HEK293 (cell line): ENCODE measurements around the gene NCKAP5.

Experiments
- GLIS1 ChIP-seq: fragments of 450-650 bp; formaldehyde crosslinking; IDR thresholded peaks from 2 replicates; pipeline ENCODE4 v1.5.1; 2016; ENCODE audit warnings: missing biosample characterization, missing genetic modification characterization
- GLIS2 ChIP-seq: fragments of 450-650 bp; formaldehyde crosslinking; IDR thresholded peaks from 2 replicates; pipeline ENCODE4 v1.5.1; 2016; ENCODE audit warnings: missing biosample characterization, missing genetic modification characterization
- KLF7 ChIP-seq: fragments of 450-650 bp; formaldehyde crosslinking; IDR thresholded peaks from 2 replicates; pipeline ENCODE4 v1.5.1; 2016; ENCODE audit warnings: missing biosample characterization, missing genetic modification characterization, borderline replicate concordance
- OSR2 ChIP-seq: fragments of 450-650 bp; formaldehyde crosslinking; IDR thresholded peaks from 2 replicates; pipeline ENCODE4 v1.5.1; 2016; ENCODE audit warnings: missing biosample characterization, missing genetic modification characterization
- SCRT2 ChIP-seq: fragments of 450-650 bp; formaldehyde crosslinking; IDR thresholded peaks from 2 replicates; pipeline ENCODE4 v1.5.1; 2016; ENCODE audit warnings: missing biosample characterization, missing genetic modification characterization
- ZBTB48 ChIP-seq: fragments of 450-650 bp; formaldehyde crosslinking; IDR thresholded peaks from 2 replicates; pipeline ENCODE4 v1.5.1; 2016; ENCODE audit warnings: missing biosample characterization, missing genetic modification characterization
- ZEB2 ChIP-seq: fragments of 450-650 bp; formaldehyde crosslinking; IDR thresholded peaks from 2 replicates; pipeline ENCODE4 v1.5.1; 2016; ENCODE audit warnings: missing biosample characterization, missing genetic modification characterization
- ZNF335 ChIP-seq: fragments of 450-650 bp; formaldehyde crosslinking; conservative IDR thresholded peaks from 2 replicates; pipeline ENCODE4 v1.5.1; 2016; ENCODE audit warnings: missing biosample characterization, missing genetic modification characterization
- ZNF341 ChIP-seq: fragments of 450-650 bp; formaldehyde crosslinking; IDR thresholded peaks from 2 replicates; pipeline ENCODE4; 2016; ENCODE audit warnings: low read depth, missing biosample characterization, missing genetic modification characterization
- ZNF366 ChIP-seq: fragments of 450-650 bp; formaldehyde crosslinking; conservative IDR thresholded peaks from 2 replicates; pipeline ENCODE4 v1.5.1; 2016; ENCODE audit warnings: missing biosample characterization, missing genetic modification characterization
- ZNF37A ChIP-seq: fragments of 450-650 bp; IDR thresholded peaks from 2 replicates; pipeline ENCODE4 v1.5.1; 2018; ENCODE audit warnings: missing biosample characterization, missing genetic modification characterization
- ZNF560 ChIP-seq: fragments of 450-650 bp; formaldehyde crosslinking; IDR thresholded peaks from 2 replicates; pipeline ENCODE4 v1.5.1; 2017; ENCODE audit warnings: missing biosample characterization, missing genetic modification characterization, borderline replicate concordance
- ZNF664 ChIP-seq: fragments of 450-650 bp; formaldehyde crosslinking; IDR thresholded peaks from 2 replicates; pipeline ENCODE4 v1.5.1; 2016; ENCODE audit warnings: missing biosample characterization, missing genetic modification characterization
- ZNF837 ChIP-seq: fragments of 450-650 bp; formaldehyde crosslinking; IDR thresholded peaks from 2 replicates; pipeline ENCODE4 v1.5.1; 2016; ENCODE audit warnings: missing biosample characterization, missing genetic modification characterization
- TF ChIP-seq, protein P1 (sequence below): fragments of 450-650 bp; formaldehyde crosslinking; IDR thresholded peaks from 2 replicates; pipeline ENCODE4 v1.5.1; 2016; ENCODE audit warnings: missing biosample characterization, missing genetic modification characterization
- TF ChIP-seq, protein P2 (sequence below): fragments of 450-650 bp; formaldehyde crosslinking; IDR thresholded peaks from 2 replicates; pipeline ENCODE4 v1.5.1; 2016; ENCODE audit warnings: missing biosample characterization, missing genetic modification characterization
- TF ChIP-seq, protein P3 (sequence below): fragments of 450-650 bp; formaldehyde crosslinking; IDR thresholded peaks from 2 replicates; pipeline ENCODE4 v1.5.1; 2016; ENCODE audit warnings: missing biosample characterization, missing genetic modification characterization
- TF ChIP-seq, protein P4 (sequence below): fragments of 450-650 bp; formaldehyde crosslinking; IDR thresholded peaks from 2 replicates; pipeline ENCODE4 v1.5.1; 2017; ENCODE audit warnings: missing biosample characterization, missing genetic modification characterization
- TF ChIP-seq, protein P5 (sequence below): fragments of 450-650 bp; formaldehyde crosslinking; IDR thresholded peaks from 2 replicates; pipeline ENCODE4 v1.5.1; 2016; ENCODE audit warnings: missing biosample characterization, missing genetic modification characterization
- TF ChIP-seq, protein P6 (sequence below): fragments of 450-650 bp; formaldehyde crosslinking; IDR thresholded peaks from 2 replicates; pipeline ENCODE4 v1.5.1; 2017; ENCODE audit warnings: missing biosample characterization, missing genetic modification characterization
- TF ChIP-seq, protein P7 (sequence below): fragments of 450-650 bp; formaldehyde crosslinking; IDR thresholded peaks from 2 replicates; pipeline ENCODE4 v1.5.1; 2016; ENCODE audit warnings: missing biosample characterization, missing genetic modification characterization
- TF ChIP-seq, protein P8 (sequence below): fragments of 450-650 bp; formaldehyde crosslinking; IDR thresholded peaks from 2 replicates; pipeline ENCODE4 v1.5.1; 2016; ENCODE audit warnings: missing biosample characterization, missing genetic modification characterization
- TF ChIP-seq, protein P9 (sequence below): fragments of 450-650 bp; formaldehyde crosslinking; IDR thresholded peaks from 2 replicates; pipeline ENCODE4 v1.5.1; 2016; ENCODE audit warnings: missing biosample characterization, missing genetic modification characterization

Gene NCKAP5

DNA sequence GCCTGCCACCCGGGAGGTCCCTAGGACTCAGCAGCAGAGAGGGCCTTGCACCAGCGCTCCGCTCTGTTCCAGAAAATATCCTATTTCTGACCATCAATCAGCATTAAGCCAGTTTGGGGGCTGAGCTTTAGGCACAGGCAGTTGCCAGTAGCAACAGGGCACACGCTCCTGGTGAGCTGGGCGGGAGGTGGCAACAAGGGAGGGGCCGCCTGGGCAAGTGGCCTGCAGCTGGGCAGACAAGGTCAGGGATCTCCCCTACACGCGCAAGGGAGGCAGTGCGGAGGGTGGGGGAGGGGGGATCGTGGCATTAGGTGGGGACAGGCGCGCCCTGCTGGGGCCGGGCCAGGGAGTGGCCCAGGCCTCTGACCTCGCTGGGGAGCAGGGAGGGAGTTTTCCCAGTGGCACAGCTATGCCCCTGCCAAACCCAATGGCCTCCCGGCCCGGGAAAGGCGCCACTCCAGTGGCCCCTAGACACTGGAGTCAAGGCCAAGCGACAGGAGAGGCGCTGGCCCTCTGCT is 302.8 kb downstream of the NCKAP5 start (continued):
- TF ChIP-seq, protein P1, sequence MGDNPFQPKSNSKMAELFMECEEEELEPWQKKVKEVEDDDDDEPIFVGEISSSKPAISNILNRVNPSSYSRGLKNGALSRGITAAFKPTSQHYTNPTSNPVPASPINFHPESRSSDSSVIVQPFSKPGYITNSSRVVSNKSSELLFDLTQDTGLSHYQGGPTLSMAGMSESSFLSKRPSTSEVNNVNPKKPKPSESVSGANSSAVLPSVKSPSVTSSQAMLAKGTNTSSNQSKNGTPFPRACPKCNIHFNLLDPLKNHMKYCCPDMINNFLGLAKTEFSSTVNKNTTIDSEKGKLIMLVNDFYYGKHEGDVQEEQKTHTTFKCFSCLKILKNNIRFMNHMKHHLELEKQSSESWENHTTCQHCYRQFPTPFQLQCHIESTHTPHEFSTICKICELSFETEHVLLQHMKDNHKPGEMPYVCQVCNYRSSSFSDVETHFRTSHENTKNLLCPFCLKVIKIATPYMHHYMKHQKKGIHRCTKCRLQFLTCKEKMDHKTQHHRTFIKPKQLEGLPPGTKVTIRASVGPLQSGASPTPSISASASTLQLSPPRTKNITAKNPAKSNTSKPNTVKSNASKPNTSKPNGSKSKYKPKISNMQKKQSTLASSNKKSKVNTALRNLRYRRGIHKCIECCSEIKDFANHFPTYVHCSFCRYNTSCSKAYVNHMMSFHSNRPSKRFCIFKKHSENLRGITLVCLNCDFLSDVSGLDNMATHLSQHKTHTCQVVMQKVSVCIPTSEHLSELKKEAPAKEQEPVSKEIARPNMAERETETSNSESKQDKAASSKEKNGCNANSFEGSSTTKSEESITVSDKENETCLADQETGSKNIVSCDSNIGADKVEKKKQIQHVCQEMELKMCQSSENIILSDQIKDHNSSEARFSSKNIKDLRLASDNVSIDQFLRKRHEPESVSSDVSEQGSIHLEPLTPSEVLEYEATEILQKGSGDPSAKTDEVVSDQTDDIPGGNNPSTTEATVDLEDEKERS: no peak
- TF ChIP-seq, protein P2, sequence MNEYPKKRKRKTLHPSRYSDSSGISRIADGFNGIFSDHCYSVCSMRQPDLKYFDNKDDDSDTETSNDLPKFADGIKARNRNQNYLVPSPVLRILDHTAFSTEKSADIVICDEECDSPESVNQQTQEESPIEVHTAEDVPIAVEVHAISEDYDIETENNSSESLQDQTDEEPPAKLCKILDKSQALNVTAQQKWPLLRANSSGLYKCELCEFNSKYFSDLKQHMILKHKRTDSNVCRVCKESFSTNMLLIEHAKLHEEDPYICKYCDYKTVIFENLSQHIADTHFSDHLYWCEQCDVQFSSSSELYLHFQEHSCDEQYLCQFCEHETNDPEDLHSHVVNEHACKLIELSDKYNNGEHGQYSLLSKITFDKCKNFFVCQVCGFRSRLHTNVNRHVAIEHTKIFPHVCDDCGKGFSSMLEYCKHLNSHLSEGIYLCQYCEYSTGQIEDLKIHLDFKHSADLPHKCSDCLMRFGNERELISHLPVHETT: no peak
- TF ChIP-seq ZNF560 (tag by site-specific recombination) (no peak), ZNF837 (no peak), GLIS1 (peak; percentile 86), ZNF664 (tag by site-specific recombination) (no peak), SCRT2 (no peak), ZNF341 (peak; percentile 96), KLF7 (tag by site-specific recombination) (peak; percentile 34; the same call in 1 of the 2 replicates), ZNF335 (peak; percentile 72), OSR2 (tag by site-specific recombination) (peak; percentile 27; the same call in 1 of the 2 replicates), GLIS2 (peak; percentile 82), ZNF37A (no peak), ZNF366 (no peak), ZBTB48 (tag by site-specific recombination) (peak; percentile 90), ZEB2 (tag by site-specific recombination) (no peak)
- TF ChIP-seq, protein P3, sequence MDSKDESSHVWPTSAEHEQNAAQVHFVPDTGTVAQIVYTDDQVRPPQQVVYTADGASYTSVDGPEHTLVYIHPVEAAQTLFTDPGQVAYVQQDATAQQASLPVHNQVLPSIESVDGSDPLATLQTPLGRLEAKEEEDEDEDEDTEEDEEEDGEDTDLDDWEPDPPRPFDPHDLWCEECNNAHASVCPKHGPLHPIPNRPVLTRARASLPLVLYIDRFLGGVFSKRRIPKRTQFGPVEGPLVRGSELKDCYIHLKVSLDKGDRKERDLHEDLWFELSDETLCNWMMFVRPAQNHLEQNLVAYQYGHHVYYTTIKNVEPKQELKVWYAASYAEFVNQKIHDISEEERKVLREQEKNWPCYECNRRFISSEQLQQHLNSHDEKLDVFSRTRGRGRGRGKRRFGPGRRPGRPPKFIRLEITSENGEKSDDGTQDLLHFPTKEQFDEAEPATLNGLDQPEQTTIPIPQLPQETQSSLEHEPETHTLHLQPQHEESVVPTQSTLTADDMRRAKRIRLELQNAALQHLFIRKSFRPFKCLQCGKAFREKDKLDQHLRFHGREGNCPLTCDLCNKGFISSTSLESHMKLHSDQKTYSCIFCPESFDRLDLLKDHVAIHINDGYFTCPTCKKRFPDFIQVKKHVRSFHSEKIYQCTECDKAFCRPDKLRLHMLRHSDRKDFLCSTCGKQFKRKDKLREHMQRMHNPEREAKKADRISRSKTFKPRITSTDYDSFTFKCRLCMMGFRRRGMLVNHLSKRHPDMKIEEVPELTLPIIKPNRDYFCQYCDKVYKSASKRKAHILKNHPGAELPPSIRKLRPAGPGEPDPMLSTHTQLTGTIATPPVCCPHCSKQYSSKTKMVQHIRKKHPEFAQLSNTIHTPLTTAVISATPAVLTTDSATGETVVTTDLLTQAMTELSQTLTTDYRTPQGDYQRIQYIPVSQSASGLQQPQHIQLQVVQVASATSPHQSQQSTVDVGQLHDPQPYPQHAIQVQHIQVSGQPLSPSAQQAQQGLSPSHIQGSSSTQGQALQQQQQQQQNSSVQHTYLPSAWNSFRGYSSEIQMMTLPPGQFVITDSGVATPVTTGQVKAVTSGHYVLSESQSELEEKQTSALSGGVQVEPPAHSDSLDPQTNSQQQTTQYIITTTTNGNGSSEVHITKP (tag by site-specific recombination): no peak
- TF ChIP-seq, protein P4, sequence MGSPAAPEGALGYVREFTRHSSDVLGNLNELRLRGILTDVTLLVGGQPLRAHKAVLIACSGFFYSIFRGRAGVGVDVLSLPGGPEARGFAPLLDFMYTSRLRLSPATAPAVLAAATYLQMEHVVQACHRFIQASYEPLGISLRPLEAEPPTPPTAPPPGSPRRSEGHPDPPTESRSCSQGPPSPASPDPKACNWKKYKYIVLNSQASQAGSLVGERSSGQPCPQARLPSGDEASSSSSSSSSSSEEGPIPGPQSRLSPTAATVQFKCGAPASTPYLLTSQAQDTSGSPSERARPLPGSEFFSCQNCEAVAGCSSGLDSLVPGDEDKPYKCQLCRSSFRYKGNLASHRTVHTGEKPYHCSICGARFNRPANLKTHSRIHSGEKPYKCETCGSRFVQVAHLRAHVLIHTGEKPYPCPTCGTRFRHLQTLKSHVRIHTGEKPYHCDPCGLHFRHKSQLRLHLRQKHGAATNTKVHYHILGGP (tag by site-specific recombination): no peak
- TF ChIP-seq, protein P5, sequence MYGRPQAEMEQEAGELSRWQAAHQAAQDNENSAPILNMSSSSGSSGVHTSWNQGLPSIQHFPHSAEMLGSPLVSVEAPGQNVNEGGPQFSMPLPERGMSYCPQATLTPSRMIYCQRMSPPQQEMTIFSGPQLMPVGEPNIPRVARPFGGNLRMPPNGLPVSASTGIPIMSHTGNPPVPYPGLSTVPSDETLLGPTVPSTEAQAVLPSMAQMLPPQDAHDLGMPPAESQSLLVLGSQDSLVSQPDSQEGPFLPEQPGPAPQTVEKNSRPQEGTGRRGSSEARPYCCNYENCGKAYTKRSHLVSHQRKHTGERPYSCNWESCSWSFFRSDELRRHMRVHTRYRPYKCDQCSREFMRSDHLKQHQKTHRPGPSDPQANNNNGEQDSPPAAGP (tag by site-specific recombination): peak; percentile 77
- TF ChIP-seq, protein P6, sequence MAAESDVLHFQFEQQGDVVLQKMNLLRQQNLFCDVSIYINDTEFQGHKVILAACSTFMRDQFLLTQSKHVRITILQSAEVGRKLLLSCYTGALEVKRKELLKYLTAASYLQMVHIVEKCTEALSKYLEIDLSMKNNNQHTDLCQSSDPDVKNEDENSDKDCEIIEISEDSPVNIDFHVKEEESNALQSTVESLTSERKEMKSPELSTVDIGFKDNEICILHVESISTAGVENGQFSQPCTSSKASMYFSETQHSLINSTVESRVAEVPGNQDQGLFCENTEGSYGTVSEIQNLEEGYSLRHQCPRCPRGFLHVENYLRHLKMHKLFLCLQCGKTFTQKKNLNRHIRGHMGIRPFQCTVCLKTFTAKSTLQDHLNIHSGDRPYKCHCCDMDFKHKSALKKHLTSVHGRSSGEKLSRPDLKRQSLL (tag by site-specific recombination): no peak
- TF ChIP-seq, protein P7, sequence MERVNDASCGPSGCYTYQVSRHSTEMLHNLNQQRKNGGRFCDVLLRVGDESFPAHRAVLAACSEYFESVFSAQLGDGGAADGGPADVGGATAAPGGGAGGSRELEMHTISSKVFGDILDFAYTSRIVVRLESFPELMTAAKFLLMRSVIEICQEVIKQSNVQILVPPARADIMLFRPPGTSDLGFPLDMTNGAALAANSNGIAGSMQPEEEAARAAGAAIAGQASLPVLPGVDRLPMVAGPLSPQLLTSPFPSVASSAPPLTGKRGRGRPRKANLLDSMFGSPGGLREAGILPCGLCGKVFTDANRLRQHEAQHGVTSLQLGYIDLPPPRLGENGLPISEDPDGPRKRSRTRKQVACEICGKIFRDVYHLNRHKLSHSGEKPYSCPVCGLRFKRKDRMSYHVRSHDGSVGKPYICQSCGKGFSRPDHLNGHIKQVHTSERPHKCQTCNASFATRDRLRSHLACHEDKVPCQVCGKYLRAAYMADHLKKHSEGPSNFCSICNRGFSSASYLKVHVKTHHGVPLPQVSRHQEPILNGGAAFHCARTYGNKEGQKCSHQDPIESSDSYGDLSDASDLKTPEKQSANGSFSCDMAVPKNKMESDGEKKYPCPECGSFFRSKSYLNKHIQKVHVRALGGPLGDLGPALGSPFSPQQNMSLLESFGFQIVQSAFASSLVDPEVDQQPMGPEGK (tag by site-specific recombination): peak; percentile 77
- TF ChIP-seq, protein P8, sequence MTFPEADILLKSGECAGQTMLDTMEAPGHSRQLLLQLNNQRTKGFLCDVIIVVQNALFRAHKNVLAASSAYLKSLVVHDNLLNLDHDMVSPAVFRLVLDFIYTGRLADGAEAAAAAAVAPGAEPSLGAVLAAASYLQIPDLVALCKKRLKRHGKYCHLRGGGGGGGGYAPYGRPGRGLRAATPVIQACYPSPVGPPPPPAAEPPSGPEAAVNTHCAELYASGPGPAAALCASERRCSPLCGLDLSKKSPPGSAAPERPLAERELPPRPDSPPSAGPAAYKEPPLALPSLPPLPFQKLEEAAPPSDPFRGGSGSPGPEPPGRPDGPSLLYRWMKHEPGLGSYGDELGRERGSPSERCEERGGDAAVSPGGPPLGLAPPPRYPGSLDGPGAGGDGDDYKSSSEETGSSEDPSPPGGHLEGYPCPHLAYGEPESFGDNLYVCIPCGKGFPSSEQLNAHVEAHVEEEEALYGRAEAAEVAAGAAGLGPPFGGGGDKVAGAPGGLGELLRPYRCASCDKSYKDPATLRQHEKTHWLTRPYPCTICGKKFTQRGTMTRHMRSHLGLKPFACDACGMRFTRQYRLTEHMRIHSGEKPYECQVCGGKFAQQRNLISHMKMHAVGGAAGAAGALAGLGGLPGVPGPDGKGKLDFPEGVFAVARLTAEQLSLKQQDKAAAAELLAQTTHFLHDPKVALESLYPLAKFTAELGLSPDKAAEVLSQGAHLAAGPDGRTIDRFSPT (tag by site-specific recombination): 0 out of 2 replicates have a peak, but pooled peaks have one; percentile 35
- TF ChIP-seq, protein P9, sequence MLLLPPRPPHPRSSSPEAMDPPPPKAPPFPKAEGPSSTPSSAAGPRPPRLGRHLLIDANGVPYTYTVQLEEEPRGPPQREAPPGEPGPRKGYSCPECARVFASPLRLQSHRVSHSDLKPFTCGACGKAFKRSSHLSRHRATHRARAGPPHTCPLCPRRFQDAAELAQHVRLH (tag by site-specific recombination): no peak
